Stimulated activated CD8-positive, alpha-beta memory T cell treated with anti-CD3 and anti-CD28 coated beads, Interleukin-2, amount 100 ng/mL, for 48 hours (primary cell): Measurements from ENCODE around the gene RASAL2.

Source experiments
- DNase-seq, 2 donors: peaks; one replicate each; pipeline ENCODE4 v3.0.0-alpha.2; 2020; ENCODE audit warnings: low read depth in 2 of 2

RASAL2 gene

GRCh38 chr1:178509414-178510007 is 415.6 kb downstream of the RASAL2 start:
- DNase-seq, result no peak

DNA sequence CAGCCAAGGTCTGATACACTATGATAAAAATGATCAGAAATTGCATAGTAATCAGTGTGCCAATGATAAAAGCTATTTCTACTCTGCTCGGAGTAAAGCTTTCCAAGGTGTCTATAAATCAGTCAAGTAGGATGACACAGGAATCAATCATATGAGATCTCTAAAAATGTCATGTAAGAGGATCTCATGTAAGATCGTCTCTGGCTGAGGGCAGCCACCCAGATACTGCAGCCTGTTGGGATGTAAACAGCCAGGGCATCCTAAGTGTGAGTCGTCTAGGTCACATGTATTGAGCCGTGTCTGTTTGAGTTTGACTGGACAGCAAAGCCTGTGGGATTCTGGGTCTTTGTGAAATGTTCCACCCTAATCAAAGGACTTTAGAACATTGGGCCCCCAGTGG is 416.3 kb downstream of the RASAL2 start:
- DNase-seq, result no peak

DNA sequence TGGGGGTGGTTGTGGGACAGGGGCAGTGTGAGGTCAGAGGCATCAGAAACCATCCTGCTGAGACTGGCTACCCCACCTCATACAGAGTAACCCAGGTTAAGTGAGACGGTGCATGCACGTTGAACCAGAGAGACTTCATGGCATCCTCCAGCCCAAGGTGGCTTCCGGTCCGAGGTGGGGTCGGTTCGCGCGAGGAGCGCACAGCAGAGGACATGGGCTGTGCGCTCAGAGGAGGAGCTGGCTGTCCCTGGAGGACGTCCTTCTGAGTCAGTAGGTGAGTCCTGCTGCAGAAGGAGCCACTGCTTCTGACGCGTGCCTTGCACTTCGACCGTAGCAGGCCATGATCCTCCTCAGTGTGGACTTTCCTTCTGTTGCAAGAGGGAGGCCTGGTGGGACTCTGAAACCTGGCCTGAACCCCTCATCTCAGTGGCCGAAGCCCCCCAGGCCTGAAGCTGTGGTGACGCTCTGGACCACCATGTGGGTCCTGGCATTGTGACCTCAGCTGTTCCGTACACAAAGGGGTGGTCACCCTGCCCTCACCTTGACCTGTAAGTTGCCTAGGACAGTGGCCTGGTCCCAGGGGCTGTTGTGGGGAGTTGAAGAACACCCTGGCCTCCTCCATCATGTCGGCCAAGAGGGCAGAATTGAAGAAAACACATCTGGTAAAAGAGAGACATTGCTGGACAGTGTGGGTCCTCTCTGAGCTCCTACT is 418.8 kb downstream of the RASAL2 start, which contains the start of gene TEX35:
TSS of gene TEX35 (plus strand) at position 544 of the 712 bp plus-strand sequence. CDS start at position 624, 80 bp downstream.
- DNase-seq, result no peak

DNA sequence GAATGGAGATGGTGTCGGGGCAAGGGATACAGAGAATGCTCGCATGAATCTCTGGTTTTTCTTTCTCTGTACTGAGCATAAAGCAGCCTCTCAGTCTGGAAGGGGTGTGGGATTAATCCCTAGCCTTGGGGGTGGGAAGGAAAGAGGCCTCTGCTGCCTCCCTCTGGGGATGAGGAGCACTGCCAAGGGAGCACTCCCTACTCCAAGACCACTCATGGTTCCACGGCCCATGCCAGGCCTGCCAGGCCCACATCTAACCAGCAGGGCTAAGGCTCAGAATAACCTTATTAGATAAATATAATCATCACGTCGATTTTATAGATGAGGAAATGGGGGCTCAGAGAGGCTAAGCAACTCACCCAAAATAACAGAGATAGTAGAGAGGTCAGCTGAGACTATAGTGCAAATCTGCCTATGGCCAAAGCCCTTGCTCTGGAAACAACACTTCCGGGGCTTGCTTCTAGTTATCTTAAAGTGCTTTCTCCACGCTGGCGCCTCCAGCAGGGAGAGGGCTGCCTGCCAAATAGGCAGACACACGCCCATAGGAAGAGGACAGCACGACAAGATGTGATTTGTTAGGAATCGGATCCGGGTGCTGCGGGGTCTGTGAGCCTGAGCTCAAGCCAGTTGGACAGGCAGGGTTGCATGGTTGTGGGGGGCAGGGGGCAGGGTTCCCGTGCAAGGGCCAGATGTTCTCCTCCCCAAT is 419.5 kb downstream of the RASAL2 start:
- no peak for DNase-seq

- DNase-seq, result no peak
Measured at GRCh38 chr1:178516110-178516509, 422.2 kb downstream of the RASAL2 start.

- no peak for DNase-seq
Measured at GRCh38 chr1:178518894-178519293, 425.0 kb downstream of the RASAL2 start.

DNA sequence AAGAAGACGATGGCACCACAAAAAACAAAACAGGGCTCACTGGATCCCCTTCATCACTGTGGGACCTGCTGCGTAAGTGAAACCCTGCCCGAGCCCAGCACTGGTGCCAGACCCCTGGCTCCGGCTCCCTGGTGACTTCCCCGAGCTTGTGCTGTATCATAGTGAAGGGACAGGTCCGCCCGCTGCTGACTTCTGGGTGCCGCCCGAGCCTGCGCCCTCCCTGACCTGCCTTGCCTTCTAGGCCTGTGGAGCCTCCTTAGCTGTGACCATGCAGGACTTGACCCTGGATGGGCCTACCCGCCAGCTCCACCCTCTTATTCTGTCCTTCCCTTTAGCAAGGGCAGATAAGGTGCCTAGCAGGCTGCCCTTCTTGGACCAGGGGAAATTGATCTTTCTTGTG is 426.9 kb downstream of the RASAL2 start:
- no peak for DNase-seq

DNA sequence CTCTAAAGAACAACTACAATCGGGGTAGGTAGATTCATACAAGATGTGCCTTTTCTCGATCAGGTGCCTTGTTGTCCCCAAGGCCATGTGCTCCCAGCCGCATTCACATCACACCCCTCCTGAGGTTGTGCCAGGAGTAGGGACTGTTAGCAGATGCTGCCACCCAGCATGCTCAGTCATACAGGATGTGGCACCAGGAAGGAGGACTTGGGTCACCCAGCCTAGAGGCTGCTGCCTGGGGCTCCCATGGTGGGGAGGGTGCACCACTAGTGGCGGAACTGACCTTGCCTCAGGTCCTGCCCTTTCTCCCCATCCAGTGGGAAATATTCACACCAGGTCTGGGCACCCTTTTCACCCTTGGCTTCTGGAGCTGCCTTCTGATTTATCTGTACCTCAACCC is 427.3 kb downstream of the RASAL2 start:
- DNase-seq, result no peak

- DNase-seq, result no peak
Measured at GRCh38 chr1:178527117-178527516, 433.2 kb downstream of the RASAL2 start.

DNA sequence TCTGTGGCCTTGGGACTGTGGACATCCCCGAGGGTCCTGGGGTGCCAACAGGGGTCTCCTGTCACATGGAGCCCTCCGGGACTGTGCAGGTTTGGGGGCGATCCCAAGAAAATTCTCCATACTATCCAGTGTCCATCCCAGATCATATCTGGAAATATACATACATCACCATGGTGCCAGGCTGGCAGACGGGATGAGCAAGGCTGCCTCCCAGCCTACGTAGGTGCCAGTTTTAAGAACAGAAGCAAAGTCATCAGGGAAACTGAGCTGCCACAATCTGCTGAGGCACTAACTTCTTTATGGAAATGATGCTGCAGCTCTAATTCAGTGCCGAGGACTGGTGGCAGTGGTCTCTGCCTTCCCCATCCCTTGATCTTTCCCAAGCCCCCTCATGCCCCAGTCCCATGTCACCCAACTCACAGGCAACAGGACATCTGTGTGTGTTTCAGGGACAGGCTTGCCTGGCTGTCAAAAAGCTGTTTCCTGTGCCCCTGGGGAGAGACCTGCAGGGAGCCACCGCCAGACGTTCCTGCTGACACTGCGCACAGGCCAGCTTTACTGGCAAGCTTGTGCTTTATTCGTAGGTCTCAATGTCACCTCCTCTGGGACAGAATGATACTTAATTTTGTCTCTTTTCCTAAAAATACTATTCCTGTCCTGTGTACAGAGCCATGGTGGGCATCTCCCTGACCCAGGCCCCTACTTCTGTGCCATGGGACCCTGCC is 434.5 kb downstream of the RASAL2 start:
- DNase-seq, result no peak

DNA sequence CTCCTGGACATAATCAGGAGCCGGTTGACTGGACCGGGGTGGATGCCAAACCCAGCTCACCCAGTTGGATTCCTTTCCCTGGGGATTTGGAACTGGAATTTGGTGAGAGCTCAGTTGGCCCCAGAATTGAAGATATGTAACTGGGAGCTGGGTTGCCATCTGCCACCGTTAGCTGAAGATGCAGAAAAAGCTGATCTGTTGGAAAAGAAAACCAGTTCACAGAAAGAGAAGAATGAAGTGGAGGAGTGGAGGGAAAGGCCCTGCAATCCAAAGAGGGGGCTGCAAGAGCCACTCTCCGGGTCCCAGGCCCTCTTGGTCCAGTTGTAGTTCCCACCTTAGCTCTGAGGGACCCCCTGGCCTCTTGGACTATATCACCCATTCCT is 435.0 kb downstream of the RASAL2 start:
- DNase-seq, result no peak

DNA sequence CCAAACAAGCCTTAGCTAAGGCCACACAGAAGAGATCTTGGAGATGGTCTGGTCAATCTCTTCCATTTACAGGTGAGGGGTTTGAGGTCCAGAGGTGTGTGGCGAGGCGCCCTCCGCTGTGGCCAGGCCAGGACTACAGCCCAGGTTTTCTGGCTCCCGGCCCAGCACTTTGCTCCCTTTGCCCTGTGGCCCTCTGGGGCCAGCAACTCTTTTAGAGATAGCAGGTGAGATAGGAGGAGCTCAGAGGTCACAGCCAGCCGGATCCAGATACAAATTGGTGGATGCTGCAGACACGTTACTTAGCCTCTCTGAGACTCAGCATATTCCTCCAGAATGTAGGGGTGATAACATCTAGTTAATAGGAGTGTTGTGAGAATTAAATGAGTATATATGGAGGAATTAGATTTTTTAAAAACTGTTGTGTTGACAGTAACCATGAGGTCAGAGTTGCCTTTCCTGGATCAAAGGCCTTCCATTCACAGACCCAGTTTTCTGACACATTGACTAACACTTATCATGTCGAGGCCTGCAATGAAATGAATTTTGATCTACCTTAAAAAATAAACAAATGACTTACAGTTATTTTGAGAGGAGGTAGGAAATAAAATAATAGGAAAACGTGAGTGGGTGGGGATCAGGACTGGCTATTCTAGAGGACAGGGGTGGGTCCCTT is 435.6 kb downstream of the RASAL2 start:
- no peak for DNase-seq

DNA sequence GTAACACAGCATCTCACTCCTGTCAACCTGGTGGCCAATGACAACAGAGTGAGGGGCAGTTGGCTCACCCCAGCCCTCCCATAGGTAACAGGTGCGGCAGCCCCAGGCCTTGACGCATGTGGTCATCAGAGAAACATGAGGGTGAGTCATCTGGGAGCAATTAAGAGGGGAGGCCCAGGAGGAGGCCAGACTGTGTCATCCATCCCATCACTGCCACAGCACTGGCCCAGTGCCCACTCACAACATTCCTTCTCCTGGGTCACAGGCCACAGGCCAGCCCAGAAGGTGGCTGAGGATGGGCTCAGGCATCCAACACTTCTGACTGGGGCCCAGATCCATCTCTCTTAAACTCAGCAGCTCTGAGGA is 436.1 kb downstream of the RASAL2 start:
- DNase-seq, result no peak

DNA sequence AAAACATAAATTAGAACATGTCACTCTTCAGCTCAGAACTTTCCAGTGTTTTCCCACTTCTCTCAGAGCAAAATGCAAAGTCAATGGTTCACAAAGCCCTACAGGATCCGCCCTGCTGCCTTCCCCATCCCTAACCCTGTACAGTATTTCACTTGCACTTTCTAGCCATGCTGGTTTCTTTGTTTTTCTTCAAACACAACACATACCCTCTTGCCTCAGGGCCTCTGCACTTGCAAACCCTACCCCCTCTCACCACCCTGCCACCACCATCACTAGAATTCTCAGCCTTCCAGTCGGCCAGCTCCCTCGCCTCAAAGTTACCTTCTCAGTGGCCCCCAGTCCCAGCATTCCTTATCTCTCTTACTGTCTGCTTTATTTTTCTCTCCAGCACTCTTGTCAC is 436.6 kb downstream of the RASAL2 start:
- DNase-seq, result no peak

GRCh38 chr1:178531887-178532286 is 438.0 kb downstream of the RASAL2 start:
- no peak for DNase-seq

GRCh38 chr1:178532392-178532791 is 438.5 kb downstream of the RASAL2 start:
- DNase-seq, result peak; percentile 63 to 72

DNA sequence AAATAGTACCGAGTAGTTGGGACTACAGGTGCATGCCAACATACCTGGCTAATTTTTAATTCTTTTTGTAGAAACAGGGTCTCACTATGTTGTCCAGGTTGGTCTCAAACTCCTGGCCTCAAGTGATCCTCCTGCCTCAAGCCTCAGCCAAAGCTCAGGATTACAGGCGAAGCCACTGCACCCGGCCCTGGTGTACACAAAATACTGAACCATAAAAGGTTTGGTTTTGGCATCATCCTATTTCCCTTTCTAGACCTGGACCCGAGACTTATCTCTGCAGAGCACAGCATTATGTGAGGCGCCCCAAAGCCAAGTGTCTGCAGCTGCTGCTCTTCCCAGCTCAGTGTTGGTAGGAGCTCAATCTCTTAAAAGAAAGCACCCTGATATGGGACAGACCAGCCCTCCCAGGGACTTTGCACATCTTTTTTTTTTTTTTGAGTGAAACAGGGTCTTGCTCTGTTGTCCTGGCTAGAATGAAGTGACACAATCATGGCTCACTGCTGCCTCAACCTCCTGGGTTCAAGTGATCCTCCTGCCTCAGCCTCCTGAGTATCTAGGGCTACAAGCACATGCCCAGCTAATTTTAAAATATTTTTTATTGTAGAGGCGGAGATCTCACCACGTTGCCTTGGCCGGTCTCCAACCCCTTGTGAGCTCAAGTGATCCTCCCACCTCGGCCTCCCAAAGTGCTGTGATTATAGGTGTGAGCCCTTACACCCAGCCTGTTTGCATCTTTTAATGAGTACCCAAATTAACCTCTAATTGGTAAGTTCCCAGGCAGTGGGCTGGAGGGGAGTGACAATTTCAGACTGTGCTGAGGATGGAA is 439.4 kb downstream of the RASAL2 start:
- no peak for DNase-seq
